Right atrium auricular region (tissue), 2 donors: ENCODE data around the gene EN2. TPM values are rescaled to one million over a fixed set of nuclear protein-coding genes. Genes with fewer than 3 reads are reported as not detected.

Experiments
- DNase-seq: peaks from one replicate; pipeline ENCODE4 v3.0.0-alpha.2; 2019; ENCODE audit warnings: low spot score
- H3K27ac ChIP-seq, 2 donors: fragments of 200-600 bp; sonication (generic); 1 replicate in 1 of 2; 2 replicates in 1 of 2; pipeline ENCODE4 v1.5.1; 2016 to 2019
- H3K27me3 ChIP-seq, 2 donors: fragments of 200-600 bp; sonication (generic); one replicate each; pipeline versions ENCODE4 v1.5.1 to v1.6.0; 2017 to 2019
- H3K36me3 ChIP-seq: fragments of 200-600 bp; sonication (generic); one replicate; pipeline ENCODE4 v1.5.1; 2016
- H3K4me1 ChIP-seq, 2 donors: fragments of 200-600 bp; sonication (generic); one replicate each; pipeline versions ENCODE4 v1.5.1 to v1.6.0; 2017 to 2019
- H3K4me3 ChIP-seq, 2 donors: fragments of 200-600 bp; sonication (generic); 1 replicate in 1 of 2; 2 replicates in 1 of 2; pipeline ENCODE4 v1.5.1; 2017 to 2019; ENCODE audit warnings: mild to moderate bottlenecking in 1 of 2, moderate library complexity in 1 of 2
- H3K9me3 ChIP-seq, 2 donors: fragments of 200-600 bp; sonication (generic); one replicate each; pipeline ENCODE4 v1.5.1; 2019
- total RNA-seq, 2 donors: library from RNA; depleted of rRNA; stranded (reverse); fragments of >200 nt; gene quantifications; one replicate each; pipeline ENCODE4 v1.1.0, GENCODE V29; 2016
- TF ChIP-seq, protein P1 (sequence below), 2 donors: fragments of 200-600 bp; sonication (generic); IDR thresholded peaks; one replicate each; pipeline ENCODE4 v1.5.1; 2019; ENCODE audit warnings: antibody characterized with exemption in 2 of 2

EN2 gene
- total RNA-seq, 2 donors from 2014 or later, result not detected

DNA sequence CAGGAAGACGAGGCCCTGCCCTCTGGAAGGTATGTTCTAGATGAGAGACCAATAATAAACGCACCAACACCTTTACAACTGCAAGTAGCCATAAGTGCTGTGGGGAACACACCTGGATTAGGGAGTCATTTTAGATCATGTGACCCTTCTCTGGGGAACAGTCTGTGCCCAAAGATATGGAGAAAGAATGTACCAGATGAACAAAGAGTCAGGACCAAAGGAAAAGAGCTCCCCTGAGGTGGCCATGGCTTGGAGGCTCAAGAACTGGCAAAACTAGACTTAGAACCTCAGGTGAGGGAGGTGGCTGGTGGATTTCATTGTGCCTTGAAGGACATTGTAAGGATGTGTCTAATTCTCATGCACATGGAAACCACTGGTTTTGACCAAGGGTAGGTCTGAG, 10.3 kb upstream of the EN2 start:
- DNase-seq, result no peak
- H3K27me3 ChIP-seq, result peaks cover 35 to 52% of the 10 kb centered on the region in 2 donors

DNA sequence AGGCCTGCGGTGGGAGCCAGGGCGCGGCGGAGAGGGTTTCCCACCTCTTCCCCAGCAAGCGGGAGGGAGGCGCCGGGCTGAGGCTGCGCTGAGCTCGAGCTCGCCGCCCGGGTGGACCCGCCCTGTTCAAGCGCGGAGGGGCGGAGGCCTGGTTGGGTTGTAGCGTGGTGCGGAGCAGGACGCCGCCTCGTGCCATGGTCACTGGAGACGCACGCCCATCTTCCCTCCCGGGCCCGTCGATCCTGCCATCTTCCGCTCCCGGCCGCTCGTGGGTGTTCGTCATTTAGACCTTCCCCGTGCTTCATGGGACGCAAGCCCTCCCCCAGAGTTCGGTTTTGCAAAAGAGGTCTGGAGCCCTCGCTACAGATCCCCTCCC, 9.3 kb upstream of the EN2 start:
- H3K27ac ChIP-seq, result no peak overlapping the region
- H3K27me3 ChIP-seq, result peaks cover 45 to 62% of the 10 kb centered on the region in 2 donors
- DNase-seq, result no peak
- no peaks in the 10 kb centered on the region for H3K9me3 ChIP-seq
- TF ChIP-seq, protein P1, sequence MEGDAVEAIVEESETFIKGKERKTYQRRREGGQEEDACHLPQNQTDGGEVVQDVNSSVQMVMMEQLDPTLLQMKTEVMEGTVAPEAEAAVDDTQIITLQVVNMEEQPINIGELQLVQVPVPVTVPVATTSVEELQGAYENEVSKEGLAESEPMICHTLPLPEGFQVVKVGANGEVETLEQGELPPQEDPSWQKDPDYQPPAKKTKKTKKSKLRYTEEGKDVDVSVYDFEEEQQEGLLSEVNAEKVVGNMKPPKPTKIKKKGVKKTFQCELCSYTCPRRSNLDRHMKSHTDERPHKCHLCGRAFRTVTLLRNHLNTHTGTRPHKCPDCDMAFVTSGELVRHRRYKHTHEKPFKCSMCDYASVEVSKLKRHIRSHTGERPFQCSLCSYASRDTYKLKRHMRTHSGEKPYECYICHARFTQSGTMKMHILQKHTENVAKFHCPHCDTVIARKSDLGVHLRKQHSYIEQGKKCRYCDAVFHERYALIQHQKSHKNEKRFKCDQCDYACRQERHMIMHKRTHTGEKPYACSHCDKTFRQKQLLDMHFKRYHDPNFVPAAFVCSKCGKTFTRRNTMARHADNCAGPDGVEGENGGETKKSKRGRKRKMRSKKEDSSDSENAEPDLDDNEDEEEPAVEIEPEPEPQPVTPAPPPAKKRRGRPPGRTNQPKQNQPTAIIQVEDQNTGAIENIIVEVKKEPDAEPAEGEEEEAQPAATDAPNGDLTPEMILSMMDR (IDR thresholded peaks at IDR 0.05), result no peak
- peaks cover 0 to 21% of the 10 kb centered on the region in 2 donors for H3K4me1 ChIP-seq
- no peaks in the 10 kb centered on the region for H3K36me3 ChIP-seq
- no peak overlapping the region for H3K4me3 ChIP-seq

More for the DNA sequence above, 10.3 kb upstream of the EN2 start:
- TF ChIP-seq, protein P1 (IDR thresholded peaks at IDR 0.05), result no peak
- no peaks in the 10 kb centered on the region for H3K36me3 ChIP-seq
- no peaks in the 10 kb centered on the region for H3K9me3 ChIP-seq
- H3K4me3 ChIP-seq, result no peak overlapping the region
- no peak overlapping the region for H3K27ac ChIP-seq
- H3K4me1 ChIP-seq, result peaks cover 0 to 18% of the 10 kb centered on the region in 2 donors

DNA sequence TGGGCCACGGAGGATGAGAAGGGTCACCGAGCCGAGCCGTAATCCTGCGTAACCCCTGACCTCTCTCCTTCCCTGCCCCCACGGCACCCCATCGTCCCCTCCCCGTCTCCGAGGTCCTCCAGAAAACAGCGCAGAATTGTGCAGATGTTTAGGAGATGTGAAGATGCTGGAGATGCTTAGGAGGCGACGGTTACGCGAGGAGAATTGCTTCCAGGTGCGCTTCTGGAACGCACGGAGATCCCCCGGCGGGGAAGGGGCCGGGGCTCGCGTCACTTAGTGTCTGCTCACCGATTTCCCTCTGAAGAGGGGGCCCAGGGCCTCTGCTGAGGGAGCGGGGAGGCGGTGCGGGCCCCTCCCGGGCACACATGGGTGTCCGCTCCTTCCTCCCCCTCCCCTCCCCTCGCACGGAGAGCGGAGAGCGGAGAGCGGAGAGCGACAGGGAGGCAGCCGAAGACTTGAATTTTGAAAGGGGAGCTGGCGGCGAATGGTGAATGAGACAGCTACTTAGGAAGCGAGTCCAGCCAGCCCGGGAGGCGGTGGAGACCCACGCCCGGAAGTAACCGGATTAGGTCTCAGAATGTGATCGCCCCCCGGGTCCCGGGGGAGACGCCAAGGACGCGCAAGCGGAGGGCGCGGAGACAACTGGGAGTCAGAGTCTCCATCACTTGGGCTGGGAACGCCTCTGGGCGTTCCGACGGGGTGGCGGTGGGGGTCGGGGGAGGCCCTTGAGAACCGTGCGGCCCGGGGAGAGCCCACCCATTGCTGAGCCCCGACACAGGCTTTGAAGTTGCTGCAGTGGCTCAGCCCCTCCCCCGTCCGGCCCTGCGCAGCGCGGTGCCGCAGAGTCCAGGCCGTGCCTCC, 8.7 kb upstream of the EN2 start:
- Histone ChIP-seq H3K4me1 (peaks cover 0 to 27% of the 10 kb centered on the region in 2 donors), H3K27me3 (peaks cover 45 to 68% of the 10 kb centered on the region in 2 donors), H3K4me3 (peak overlapping the region in 1 of 2 donors; percentile 6), H3K27ac (no peak overlapping the region), H3K36me3 (no peaks in the 10 kb centered on the region), H3K9me3 (no peaks in the 10 kb centered on the region)
- DNase-seq, result no peak
- TF ChIP-seq, protein P1 (IDR thresholded peaks at IDR 0.05), result no peak

DNA sequence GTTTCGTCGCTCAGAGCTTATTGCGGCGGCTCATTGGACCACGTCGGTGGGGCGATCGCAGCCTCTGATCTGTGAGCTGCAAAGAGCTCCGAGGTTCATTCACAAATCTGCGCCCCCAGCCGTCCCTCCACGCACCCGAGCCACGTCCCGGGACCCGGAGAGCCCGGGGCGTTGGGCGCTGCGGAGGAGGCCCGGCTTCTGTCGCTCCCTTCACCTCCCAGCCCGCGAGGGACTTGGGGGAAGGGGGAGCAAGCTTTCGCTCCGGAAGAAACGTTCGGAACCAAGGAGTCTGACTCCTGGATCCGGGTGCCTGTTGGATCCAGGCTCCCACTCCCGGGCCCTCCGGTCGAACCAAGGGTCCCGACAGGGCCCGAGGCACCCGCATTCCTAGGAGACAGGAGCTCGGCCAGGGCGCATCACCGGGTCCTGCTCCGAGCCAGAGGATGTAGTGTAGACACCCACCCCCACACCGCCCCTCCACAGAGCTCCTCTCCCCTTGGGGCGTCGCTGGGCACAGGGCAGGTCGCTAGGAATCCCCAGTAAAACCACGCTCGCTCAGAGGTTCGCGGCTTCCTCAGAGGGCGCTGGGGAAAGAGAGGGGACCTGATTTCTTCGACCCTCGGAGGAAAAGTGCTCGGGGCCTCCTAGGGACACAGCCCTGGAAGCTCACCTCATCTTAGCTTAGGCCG, 7.9 kb upstream of the EN2 start:
- Histone ChIP-seq H3K9me3 (no peaks in the 10 kb centered on the region), H3K4me1 (peaks cover 0 to 33% of the 10 kb centered on the region in 2 donors), H3K36me3 (no peaks in the 10 kb centered on the region), H3K27me3 (peaks cover 49 to 76% of the 10 kb centered on the region in 2 donors), H3K4me3 (peak overlapping the region in 1 of 2 donors; percentile 6), H3K27ac (no peak overlapping the region)
- no peak for DNase-seq
- TF ChIP-seq, protein P1 (IDR thresholded peaks at IDR 0.05), result no peak

DNA sequence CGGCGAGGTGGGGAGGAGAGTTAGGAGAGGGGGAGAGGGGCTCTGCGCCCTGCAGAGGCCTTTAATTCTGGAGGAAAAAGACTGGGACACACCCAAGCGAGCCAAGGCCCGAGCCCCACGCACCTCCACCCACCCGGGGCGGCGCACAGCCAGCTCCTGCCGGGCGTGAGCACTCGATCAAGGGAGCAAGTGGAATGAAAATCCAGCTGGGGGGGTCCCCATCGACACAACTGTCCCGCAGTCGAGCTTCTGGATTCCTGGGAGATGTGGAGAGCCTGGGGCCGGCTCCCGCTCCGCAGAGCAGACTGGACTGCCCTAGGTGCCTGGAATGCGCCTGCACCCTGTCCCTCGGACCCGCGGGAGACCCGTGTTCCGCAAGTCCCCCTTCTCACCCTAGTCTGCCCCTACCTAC, 7.4 kb upstream of the EN2 start:
- TF ChIP-seq, protein P1 (IDR thresholded peaks at IDR 0.05), result no peak
- H3K4me1 ChIP-seq, result peaks cover 0 to 33% of the 10 kb centered on the region in 2 donors
- no peaks in the 10 kb centered on the region for H3K36me3 ChIP-seq
- no peak overlapping the region for H3K27ac ChIP-seq
- H3K4me3 ChIP-seq, result no peak overlapping the region
- H3K9me3 ChIP-seq, result no peaks in the 10 kb centered on the region
- no peak for DNase-seq
- H3K27me3 ChIP-seq, result peaks cover 53 to 81% of the 10 kb centered on the region in 2 donors
